MV-4-11 (cell line): Measurements from ENCODE around the gene PARP14.
"Not testable (repeated sequence)": the region's sequence is repeated elsewhere in the genome, so short reads cannot be mapped to it uniquely, and the experiment has no call there.

ENCODE experiments used
- DNase-seq: peaks from one replicate; lab custom pipeline; 2025; lab: John Stamatoyannopoulos, UW

Gene PARP14

DNA sequence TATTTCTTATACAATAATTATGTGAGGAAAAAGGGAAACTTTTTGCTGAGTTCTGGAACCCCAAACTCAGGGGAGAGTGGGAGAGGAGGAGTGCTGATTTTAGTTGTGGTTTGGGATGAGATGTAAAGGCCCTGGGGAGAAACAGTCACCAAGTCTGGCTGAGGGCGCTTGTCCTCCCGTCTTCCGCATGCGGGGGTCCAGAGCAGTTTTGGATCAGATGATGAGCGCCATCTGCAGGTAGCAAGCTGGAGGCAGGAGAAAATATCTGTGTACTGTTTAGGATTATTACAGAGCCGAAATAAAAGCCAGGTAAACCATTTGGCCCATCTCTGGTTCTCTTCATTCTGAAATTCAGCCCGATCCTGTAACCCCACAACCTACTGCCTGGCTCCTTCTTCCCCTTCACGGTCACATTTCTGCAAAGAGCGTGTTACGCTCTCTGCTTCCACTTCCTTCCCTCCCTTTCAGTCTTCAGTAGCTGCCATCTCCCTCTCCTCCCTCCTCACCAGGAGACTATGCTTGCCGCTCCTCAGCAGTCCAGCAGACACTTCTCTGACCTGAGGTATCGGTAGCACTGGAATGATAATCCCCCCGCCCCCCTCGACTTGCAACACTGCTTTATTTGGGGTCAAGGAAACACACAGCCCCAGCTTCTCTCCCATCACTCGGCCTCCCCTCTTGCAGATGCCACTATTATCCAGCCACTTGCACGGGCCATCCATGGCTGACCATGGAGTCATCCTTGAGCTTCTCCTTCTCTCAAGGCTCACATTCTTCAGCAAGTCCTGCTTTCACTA, 1.4 kb upstream of the PARP14 start:
- DNase-seq: peak; percentile 78

DNA sequence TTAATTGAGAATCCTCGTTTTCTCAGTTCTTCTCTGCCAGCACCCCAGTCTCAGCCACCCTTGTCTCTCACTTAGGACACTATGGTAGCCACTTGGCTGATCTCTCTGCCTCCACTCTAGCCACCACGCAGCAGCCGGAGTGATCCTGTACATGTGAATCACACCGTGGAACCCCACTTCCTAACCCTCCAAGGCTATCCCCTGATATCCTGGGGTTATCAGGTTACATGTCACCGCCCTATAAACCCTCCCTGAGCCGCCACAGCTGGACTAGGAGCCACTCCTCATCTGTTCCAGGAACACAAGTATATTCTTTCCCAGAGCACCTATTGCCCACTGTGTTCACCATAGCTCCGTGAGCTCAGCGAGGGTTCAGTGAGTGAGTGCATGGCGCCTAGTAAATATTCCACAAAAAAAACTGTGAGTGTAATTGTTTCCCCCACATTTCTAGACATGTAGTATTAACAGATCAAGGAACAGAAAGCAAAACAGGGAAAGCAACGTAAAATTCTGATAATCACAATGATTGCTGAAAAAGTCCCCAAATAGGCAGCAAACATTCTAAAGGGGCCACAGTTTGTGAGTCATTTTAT, 661 bp upstream of the PARP14 start:
- DNase-seq: no peak

DNA sequence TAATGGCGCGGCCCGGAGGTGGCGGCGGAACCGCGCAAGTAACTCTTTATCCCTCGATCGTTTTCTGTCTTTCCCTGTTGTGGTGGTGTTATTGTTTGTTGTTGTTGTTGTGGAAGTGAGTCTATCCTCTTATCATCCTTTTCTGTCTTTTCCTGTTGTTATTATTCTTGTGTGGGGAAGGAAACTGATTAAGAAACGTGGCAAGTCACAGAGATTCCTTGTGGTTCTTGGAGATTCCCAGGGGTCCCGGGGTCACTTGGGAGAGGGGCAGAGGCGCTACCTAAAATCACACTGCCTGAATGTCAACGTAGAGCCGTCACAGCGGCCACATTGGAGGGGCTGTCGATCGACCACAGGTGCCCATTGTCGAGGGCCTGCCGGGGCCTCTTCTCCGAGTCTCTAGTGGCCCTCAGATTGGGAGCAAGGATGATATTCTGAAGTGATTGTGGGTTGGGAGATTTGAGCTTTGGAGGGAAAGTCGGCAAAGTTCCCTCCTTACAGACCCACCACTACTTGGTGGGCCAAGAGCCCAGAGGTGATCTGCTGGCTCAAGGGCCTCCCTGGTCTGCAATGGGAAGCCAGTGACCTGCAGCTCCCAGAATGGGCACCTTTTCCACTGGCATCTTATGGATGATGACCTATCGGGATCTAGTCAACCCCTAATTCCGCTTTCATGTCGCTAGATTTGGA, 790 bp downstream of the PARP14 start:
- DNase-seq: no peak

DNA sequence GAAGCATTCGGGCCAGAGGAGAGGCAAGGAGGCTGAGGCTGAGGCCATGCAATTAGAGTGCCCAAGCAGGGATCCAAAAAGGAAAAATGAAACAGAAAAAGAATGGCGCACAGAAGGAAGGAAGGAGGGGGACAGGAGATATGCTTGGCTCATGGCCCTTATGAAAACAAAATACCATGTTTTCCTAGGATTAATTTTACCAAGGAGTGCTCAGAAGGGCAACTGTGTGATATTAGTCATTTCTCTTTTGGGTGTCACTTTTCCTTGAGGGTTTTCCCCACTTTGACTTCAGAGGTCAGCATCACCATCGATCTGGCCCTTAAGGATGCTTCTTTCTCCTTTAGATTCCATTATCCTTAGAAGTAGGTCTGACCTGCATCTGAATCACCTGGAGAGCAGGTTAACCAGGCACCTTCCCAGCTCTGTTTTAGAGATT, 1.4 kb downstream of the PARP14 start:
- no peak for DNase-seq

DNA sequence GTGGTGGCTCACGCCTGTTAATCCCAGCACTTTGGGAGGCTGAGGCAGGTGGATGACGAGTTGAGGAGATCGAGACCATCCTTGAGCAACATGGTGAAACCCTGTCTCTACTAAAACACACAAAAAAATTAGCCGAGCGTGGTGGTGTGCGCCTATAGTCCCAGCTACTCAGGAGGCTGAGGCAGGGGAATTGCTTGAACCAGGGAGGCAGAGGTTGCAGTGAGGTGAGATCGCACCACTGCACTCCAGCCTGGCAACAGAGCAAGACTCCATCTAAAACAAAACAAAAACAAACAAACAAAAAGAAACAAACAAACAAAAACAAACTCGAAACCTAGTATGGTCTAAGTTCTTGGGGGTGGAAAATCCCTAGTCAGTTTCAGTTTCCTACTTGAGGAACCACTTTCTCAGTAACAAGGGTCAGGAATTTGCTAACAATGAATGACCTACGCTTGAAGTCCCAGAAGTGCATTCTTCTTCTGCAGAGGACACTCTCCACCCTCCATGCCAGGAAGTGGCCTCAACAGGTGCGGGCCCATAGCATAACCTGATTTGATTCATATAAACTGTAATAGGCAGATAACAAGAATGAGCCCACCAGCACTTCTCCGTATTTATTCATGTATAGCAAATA, 2.3 kb downstream of the PARP14 start:
- DNase-seq: not testable (repeated sequence)

- peak; percentile 22 for DNase-seq
Observed at GRCh38 chr3:122687298-122687697, 6.7 kb downstream of the PARP14 start.

GRCh38 chr3:122688996-122689395, 8.4 kb downstream of the PARP14 start:
- peak; percentile 57 for DNase-seq

- DNase-seq: peak; percentile 34
Observed at GRCh38 chr3:122689587-122689986, 8.9 kb downstream of the PARP14 start.

DNA sequence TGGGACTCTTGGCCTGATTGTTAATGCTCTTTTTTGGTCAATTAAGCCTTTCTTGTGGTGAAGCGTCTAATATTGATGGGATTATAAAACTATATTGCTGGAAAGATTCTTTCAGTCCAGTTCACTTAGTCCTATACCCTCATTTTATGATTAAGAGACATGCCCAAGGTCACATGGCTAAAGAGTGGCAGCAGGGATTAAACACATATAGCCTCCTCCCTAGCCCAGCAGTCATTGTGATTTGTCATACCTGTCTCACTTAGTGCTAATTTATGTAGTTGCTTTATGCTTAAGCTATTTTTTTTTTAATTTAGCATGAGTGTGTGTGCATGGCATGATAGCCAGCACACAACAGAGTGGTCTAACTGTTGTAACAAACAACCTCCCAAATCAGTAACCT, 9.5 kb downstream of the PARP14 start:
- no peak for DNase-seq

DNA sequence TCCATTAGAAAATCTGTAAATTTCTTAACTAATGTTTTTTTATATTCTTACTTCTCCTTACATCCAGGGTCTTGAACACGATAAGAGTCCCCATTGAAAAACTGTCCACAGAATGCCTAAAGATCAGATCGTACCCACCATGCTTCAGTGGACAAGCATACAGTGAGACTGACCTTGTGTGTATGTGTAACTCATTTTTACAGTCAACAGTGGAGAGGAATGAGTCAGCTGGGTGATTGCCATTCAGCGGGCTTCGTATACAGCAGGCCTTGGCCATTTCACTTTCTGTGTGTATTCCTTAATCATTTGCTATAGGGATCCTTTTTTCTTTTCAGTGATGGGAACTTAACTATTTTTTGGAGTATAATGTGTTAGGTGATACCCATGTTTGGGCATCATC, 10.6 kb downstream of the PARP14 start:
- DNase-seq: no peak

DNA sequence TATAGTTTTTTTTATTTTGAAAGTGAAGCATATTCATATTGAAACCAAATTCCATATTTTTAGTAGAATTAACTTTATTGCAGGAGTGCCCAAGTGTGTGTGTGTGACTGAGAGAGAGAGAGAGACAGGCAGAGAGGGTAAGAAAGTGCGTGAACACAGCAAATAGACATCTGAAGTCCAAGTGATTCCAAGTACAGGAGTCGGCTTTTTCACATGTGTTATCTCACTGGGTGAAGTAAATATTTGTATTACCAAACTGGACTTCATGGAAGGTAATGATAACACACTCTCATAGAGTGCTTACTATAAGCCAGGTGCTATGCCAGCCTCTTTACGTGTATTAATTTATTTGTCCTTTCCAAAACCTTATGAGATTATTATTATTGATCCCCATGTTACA, 12.0 kb downstream of the PARP14 start:
- no peak for DNase-seq

- DNase-seq: no peak
Observed at GRCh38 chr3:122694966-122695365, 14.3 kb downstream of the PARP14 start.

DNA sequence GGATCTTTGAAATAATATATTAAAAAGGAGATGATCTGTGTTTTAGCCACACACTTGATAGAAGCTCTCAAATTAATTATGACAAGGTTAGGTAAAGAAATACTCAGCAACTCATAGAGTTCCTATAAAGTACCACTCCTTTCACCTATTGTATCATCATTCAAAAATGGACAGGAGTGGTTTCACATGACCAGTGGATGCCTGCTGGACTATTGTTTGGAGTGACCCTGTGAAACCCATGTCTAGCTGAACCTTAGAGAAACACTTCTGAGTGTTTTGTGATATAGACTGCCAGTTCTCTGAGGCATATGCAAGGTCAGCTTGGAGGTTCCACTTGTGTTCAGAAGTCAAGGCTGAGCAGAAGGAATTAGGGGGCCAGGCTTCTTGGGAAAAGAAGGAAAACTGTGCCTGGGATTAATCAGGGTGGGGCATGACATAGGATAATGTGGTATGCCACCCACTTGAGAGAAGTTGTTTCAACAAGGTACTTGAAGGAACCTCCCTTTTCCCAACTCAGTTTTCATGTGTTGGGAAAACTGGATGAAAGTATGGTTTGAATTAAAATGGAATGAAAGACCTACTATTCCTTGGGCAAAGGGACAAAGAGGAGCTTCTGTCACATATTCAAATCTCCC, 15.4 kb downstream of the PARP14 start:
- DNase-seq: no peak

- no peak for DNase-seq
Observed at GRCh38 chr3:122697952-122698620, 17.4 kb downstream of the PARP14 start.

DNA sequence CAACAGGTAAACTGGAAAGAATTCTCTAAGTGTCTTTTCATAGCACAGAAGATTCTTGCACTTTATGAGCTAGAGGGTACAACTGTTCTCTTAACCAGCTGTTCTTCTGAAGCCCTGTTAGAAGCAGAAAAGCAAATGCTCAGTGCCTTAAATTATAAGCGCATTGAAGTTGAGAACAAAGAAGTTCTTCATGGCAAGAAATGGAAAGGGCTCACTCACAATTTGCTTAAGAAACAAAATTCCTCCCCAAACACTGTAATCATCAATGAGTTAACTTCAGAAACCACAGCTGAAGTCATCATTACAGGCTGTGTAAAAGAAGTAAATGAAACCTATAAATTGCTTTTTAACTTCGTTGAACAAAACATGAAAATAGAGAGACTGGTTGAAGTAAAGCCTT, 19.6 kb downstream of the PARP14 start:
- no peak for DNase-seq

- DNase-seq: no peak
Observed at GRCh38 chr3:122705379-122705778, 24.7 kb downstream of the PARP14 start.

DNA sequence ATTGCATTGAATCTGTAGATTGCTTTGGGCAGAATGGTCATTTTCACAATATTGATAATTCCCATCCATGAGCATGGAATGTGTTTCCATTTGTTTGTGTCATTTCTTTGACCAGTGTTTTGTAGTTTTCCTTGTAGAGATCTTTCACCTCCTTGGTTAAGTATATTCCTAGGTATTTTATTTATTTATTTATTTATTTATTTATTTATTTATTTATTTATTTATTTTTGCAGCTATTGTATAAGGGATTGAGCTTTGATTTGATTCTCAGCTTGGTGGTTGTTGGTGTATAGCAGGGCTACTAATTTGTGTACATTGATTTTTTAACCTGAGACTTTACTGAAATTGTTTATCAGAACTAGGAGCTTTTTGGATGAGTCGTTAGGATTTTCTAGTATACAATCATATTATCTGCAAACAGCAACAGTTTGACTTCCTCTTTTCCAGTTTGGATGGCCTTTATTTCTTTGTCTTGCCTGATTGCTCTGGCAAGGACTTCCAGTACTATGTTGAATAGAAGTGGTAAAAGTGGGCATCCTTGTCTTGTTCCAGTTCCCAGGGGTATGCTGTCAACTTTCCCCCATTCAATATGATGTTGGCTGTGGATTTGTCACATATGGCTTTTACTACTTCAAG, 30.1 kb downstream of the PARP14 start:
- DNase-seq: not testable (repeated sequence)

GRCh38 chr3:122714273-122714672, 33.6 kb downstream of the PARP14 start:
- no peak for DNase-seq

- DNase-seq: no peak
Observed at GRCh38 chr3:122716667-122717066, 36.0 kb downstream of the PARP14 start.

DNA sequence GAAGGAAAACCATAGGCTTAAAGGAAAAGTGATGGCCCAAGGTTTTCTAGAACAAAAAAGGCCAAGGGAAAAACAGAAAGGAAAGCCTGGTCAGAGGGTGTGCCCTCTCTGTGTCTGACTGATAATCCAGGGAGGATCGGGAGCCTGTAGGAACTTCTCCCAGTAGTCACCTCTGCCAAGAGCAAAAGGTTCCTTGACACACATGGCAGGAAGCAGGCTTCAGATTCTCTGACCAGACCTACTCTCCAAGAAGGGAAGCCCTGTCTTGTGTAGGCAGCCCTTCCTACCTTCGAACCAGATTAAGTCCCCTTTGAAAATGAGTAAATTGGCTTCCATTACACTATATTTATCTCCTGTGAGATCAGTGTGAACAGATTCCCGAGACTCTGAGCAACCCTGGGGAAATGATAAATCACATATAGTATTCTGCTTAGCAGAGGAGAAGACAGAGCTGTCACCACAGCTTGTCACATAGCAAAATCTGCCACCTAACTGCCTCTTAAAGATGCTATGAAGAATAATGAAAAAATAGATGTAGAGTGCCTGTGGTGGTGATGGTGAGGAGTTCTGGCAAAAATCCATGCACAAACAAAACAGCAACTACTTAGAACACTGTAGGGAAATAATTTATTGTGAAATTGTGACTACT, 38.8 kb downstream of the PARP14 start:
- no peak for DNase-seq

DNA sequence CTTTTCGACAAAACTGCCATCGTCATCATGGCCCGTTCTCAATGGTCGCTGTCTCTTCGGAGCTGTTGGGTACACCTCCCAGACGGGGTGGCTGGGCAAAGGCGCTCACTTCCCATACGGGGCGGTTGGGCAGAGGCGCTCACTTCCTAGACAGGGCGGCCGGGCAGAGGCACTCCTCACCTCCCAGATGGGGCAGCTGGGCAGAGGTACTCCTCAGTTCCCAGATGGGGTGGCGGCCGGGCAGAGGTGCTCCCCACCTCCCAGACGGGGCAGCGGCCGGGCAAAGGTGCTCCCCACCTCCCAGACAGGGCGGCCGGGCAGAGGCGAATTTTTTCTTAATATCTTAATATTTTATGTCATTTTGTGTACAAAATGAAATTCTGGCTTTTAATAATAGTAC, 44.5 kb downstream of the PARP14 start:
- DNase-seq: no peak
